GM12864 (cell line): ENCODE measurements around the gene SNRNP200.

ENCODE experiments used
- DNase-seq: peaks from one replicate; pipeline ENCODE4 v3.0.0-alpha.2; 2011; ENCODE audit warnings: low read depth
- H3K4me3 ChIP-seq: 2 replicates; pipeline ENCODE4 v1.5.1; 2011; ENCODE audit warnings: mild to moderate bottlenecking, low read depth, low read length, control low read depth
- TF ChIP-seq, protein P1 (sequence below): IDR thresholded peaks from 2 replicates; pipeline ENCODE4 v1.5.1; 2011; ENCODE audit warnings: low read depth, mild to moderate bottlenecking, moderate library complexity, low read length, control low read depth, inconsistent platforms; ENCODE audit errors: missing control alignments

Gene SNRNP200

DNA sequence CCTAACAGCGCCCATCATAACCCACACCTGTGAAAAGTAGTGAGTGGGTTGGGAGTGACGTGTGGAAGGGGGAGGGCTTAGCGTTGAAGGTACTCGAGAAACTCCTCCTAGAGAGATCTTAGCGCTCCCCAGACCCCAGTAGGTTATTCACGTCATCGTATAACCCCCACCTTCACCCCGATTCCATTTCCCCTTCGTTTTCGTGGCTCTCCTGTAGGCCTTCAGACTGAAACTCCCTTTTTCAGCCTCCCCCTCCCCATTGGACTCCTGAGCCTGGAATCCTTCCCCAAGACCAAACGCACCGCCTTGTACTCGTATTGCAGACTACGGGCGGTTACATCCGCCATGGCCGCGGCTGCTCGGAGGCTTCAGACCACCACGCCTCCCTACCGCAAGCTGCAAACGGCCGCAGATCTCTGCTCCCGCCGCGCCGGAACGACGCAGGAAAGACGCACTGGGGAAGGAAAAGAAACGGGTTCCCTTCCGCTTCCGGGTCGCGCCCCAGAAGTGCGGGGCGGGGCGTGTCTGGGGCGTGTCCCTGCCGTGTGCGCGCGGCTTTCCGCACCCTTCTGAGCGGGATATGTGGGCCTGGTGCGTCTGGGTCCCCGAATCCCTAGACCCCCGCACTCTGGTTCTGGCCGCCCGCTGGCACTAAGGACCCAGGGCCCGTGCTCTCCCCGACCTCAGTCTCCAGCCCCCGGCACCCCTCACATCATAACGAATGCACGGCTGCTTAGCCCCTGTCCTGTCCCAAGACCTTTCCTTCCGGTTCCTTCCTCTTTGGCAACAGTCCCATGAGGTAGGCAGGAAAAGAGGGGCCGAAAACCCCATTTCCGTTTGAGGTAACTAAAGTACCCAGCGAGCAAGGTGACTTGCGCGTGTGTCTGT, at the start of gene SNRNP200:
SNRNP200 (minus strand) TSS at position 456 of the 888 bp plus-strand sequence; CDS start at position 347, 109 bp downstream.
- peak within 1 kb of the TSS; percentile 72 for H3K4me3 ChIP-seq
- peak; percentile 67 for DNase-seq
- TF ChIP-seq, protein P1, sequence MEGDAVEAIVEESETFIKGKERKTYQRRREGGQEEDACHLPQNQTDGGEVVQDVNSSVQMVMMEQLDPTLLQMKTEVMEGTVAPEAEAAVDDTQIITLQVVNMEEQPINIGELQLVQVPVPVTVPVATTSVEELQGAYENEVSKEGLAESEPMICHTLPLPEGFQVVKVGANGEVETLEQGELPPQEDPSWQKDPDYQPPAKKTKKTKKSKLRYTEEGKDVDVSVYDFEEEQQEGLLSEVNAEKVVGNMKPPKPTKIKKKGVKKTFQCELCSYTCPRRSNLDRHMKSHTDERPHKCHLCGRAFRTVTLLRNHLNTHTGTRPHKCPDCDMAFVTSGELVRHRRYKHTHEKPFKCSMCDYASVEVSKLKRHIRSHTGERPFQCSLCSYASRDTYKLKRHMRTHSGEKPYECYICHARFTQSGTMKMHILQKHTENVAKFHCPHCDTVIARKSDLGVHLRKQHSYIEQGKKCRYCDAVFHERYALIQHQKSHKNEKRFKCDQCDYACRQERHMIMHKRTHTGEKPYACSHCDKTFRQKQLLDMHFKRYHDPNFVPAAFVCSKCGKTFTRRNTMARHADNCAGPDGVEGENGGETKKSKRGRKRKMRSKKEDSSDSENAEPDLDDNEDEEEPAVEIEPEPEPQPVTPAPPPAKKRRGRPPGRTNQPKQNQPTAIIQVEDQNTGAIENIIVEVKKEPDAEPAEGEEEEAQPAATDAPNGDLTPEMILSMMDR = no peak

DNA sequence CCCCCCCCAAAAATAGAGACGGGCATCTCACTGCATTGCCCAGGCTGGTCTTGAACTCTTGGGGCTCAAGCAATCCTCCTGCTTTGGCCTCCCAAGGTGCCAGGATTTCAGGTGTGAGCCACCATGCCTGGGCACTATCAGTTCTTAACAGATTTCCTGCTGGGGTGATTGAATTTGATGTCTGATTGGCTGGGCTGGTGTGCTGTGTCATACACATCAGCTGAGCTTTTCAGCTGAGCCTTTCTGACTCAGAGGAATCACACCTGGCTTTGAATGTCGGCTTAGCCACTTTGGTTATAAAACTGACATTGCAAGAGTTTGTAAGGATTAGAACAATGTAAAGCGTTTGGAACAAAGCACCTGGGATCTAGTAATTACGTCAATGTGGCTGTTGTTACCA, 49.1 kb upstream of the SNRNP200 start:
- DNase-seq = no peak
- TF ChIP-seq, protein P1 = no peak
- H3K4me3 ChIP-seq = no peak overlapping the region

DNA sequence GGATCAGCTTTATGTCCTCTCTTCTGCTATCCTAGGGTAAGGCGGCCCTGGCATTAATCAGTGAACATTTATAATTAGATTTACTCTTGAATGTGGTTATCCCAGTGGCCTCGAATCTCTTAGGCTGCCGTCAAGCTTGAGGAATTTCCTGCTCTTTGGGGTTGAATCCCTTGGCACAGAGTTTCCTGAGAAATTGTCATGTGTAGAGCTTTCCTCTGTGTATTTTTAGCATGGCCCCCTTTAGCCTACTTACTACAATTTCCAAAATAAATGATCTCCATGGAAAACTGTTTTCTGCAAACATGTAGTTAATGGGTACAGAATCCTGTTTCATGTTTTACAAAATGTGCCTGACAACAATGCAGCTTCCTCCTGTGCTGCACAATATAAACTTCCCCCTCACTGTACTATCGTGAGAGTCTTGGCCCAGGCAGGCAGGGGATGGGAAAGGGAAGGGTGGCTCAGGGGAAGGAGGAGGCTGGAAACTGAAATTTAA, 48.3 kb upstream of the SNRNP200 start:
- no peak overlapping the region for H3K4me3 ChIP-seq
- TF ChIP-seq, protein P1 = no peak
- DNase-seq = no peak

DNA sequence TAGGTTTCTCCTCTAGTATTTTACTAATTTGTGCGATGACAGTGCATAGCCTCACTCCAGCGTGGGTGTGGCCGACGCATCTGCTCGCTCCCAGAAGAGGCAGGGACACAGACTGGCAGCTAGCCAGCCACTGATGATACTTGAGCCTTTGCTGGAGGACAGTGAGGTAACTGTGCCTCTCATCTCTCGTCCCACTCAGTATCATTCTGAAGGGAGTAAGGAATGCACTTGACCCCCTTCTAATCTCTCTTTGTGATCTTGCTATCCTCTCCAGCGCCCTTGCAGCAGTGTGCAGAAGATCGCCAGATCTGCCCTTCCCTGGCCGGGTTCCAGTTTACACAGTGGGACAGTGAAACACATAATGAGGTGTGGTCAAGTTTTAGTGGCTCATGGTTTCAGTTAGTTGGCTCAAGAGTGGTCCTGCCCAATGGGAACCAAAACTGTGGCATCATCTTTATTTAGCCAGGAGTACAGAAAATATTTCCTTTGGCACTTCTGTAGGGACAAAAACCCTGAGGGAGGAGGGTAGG, 47.8 kb upstream of the SNRNP200 start:
- H3K4me3 ChIP-seq = no peak overlapping the region
- DNase-seq = no peak
- TF ChIP-seq, protein P1 = no peak

DNA sequence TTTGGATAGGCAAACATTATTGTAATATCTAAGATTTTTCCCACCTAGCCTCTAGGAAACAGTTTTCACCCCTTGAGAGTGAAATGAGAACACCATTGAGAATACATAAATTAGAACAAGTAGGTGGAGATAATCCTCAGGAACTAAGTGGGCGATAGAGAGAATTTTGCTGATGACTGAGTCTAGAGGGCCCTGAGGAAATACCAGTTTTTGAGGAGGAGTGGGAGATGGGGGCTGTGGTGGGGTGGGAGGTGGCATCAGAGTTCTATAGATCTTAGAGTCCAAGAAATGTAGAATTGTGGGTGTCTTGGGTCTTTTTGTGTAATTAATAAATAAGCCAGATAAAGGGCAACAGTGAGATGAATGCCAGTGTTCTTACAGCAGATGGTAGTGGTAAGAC, 42.0 kb upstream of the SNRNP200 start:
- H3K4me3 ChIP-seq = no peak overlapping the region
- TF ChIP-seq, protein P1 = no peak
- DNase-seq = no peak

DNA sequence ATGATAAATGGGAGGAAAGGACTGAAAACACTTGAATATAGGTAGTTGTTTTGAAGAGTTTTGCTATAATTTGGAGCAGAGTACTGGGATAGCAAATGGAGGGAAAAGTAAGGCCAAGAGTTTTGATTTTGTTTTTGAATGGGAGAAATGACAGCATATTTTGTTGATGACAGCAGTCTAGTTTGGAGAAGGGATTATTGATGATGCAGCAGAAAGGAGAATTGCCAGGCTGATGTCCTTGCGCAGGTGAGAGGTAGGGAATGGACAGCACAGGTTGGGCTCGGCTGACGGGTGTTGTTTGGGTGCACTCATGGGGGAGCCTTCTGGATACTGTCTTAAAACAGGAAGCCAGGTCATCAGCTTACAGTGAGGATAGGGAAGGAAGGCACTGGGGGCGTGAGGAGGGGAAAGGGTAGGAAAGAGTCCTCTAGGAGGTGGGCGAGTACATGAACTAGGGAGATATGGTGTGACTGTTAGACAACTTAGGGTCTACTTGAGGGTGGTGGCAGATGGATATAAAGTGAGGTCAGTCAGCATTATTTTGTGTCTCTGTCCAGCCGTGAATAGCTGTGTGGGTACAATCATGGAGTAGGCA, 40.6 kb upstream of the SNRNP200 start:
- TF ChIP-seq, protein P1 = no peak
- no peak for DNase-seq

More for the DNA sequence above, 40.6 kb upstream of the SNRNP200 start:
- no peak overlapping the region for H3K4me3 ChIP-seq
